Iris pigment epithelial cell (primary cell): ENCODE results near the gene VTCN1.
"Not testable (repeated sequence)": the region's sequence is repeated elsewhere in the genome, so short reads cannot be mapped to it uniquely, and the experiment has no call there.

Experiments
- DNase-seq: peaks from one replicate; pipeline ENCODE4 v3.0.0-alpha.2; 2011; ENCODE audit warnings: low read depth

VTCN1 gene

DNA sequence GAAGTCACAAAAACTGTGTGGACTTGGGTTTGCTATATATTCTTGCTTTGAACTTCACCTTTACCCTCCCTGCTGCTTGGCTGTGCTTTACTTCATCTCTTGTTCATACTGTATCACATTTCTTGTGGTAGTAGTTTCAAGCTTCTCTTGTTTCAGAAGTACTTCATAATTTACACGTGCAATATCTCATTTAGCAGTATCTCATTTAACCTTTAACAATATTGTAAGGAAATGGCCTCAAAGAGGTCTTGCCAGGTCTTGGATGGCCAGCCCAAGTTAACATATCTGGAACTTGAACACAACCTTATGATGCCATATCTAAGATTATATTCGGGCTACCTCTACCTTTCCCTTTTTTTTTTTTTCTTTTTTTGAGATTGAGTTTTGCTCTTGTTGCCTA lies 87.5 kb downstream of the VTCN1 start:
- DNase-seq = no peak

DNA sequence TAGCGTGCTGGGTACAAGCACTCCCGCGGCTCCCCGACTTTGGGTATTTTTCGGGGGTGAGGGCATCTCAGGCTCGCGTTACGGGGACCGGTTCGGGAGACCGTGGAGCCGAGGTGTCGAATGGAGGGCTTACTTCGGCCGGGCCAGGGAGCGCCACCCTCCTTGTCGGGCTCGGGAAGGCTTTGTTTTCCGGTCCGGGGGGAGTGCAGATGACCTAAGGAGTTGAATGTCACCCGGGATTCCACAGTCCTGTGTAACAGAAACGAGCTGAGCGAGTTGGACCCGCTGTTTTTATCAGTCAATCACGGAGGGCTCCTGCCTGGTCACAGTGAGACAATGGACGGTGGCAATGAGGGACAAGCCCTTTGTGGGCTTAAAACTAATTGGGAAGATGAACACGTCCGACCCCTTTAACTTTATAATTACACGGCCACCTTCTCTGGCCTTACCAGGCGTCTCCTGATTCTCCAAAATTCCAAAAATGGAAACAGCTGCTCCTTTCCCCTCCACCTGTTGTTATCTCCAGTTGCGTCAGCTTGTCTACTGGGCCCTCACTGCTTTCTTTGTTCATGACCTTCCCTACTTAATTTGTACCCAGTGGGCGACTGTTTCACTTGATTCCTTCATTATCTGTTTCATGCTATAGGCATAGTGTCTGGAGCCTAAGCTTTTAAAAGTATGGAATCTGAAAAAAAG lies 88.2 kb downstream of the VTCN1 start:
- no peak for DNase-seq

DNA sequence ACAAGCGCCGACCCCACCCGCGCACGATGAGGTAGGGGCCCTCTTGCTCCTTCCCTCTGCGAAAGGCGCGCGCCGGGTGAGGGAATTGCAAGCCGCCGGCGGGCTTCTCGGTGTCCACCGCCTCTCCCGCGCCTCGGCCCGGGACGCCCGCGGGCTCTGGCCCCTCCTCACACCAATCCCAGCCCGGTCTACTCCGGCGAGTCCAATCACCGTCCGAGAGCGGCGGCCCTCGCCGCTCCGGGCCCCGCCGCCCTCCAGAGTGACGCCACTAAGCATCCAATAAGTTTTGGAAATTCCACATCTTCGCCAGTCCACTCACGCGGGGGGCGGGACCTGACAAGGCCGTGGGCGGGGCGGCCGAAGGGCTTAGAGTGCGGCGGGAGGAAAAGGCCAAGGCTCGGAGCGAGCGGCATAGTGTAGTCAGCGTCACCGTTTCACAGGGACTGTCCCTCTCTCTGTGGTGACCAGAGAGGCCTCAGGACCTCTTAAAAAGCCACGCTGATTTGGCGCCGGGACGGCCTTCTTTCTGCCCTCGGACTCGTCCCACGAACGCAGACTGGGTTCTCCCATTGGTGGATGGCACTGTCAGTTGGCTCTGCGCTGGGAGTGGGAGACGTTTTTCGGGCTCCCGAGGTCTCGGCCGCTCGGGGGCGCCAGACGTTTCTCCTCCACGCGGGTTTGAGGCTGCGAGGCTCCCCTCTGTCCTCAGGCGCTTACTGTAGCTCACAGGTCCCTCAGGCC lies 89.0 kb downstream of the VTCN1 start, which contains the start of gene TRIM45:
Gene TRIM45, minus strand, starts transcription at position 161 of the 741 bp plus-strand sequence. CDS start 548 bp downstream, outside the sequence.
- peak; percentile 98 for DNase-seq

DNA sequence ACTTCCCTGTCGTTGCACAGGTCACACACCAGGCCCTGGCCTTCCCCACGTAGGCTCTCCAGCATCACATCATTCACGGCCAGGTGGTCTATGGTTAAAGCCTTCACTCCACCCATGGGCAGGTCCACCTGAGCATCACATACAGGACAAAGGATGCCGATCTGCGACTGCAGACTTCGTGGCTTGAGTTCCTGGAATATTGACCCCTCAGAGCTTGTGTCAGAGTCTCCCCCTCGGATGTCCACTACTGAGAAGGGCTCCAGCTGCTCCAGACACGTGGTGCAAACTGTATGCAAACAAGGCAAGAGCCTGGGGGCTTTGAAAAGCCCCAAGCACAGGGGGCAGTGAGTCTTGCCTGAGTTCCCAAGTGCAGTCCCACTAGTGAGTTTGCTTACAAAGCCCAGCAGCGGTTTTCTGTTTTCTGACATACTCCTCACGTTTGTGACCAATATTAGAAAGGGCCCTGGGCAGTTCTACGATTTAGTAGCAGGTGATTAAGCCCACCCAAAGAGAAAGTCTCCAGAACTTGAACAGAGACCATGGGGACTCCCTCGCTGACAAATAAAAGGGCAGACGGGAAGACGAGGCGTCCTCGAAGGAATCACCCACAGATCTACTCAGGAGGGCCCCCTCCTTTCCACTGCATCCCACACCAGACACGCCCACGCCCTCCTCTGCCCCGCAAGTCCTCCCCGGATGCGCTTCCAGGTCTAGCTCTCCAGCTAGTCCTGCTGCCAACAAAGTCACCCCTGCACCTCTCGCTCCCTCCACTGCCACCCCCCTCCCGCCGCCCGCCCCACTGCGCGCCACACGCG lies 89.7 kb downstream of the VTCN1 start:
- DNase-seq = peak; percentile 57

DNA sequence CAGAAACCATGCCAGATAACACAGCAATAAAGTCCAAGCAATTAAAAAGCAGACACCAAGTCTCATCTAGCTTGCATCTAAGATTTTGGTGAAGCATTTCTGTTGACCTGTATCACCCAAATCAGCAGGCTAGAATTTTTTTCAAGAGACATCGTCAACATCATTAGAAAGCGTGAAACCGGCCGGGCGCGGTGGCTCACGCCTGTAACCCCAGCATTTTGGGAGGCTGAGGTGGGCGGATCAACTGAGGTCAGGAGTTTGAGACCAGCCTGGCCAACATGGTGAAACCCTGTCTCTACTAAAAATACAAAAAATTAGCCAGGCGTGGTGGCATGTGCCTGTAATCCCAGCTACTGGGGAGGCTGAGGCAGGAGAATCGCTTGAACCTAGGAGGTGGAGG lies 91.6 kb downstream of the VTCN1 start:
- DNase-seq = not testable (repeated sequence)

DNA sequence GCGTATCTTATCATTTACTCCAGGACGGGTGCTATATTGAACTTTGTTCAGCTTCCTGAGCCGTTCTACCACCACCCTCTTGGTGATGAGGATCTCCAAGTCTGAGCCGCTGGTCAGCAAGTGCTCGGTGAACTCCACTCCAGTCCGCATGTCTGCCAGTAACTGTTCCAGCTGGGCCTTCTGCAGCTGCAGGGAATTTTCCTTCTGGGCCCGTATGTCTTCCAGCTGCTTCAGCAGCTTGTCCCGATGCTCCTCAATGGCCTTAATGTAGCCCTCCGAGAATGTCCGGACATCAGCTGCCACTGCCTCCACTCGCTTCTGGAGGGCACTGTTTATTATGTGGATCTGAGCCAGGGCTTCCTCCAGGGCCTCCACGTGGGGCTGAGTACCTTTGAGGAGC lies 92.6 kb downstream of the VTCN1 start:
- no peak for DNase-seq

- no peak for DNase-seq
Observed at GRCh38 chr1:117117697-117118096, 93.0 kb downstream of the VTCN1 start.

DNA sequence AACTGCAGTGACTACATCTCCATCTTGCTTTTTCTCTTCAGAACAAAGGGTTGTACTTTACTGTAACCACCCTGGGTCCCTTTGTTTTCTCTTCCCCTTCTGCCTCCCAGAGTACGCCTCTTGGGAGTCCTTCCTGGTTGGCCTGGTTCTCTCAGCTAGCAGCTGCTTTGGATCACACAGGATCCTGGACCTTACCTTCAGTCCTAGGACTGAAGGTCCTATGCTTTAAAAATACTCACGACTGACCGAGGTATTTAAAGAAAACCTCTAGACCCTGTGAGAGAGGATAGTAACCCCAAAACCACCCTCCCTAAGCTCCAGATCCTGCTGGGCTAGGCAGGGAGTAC lies 94.0 kb downstream of the VTCN1 start:
- no peak for DNase-seq

DNA sequence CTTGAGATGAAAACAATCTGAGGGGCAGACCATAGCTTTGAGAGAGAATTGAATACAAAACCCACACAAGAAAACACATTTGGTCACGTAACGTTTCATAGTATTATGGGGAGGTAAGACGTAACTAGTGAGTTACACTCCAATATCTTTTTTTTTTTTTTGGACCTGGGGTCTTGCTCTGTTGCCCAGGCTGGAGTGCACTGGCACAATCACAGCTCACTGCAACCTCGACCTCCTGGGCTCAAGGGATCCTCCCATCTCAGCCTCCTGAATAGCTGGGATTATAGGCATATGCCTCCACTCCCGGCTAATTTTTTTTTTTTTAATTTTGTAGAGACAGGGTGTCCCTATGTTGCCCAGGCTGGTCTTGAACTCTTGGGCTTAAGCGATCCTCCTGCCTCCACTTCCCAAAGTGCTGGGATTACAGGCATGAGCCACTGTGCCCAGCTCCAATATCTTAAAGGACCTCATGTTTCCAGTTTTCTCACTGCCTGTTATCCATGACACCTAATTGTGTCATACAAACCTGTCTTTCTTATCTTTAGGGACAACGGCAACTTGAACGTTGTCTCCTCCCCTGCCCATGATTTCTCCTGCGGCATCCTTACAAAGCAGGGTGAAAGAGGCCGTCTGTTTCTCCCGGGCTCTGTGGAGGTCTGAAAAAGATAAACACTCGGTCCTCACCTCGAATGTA lies 94.5 kb downstream of the VTCN1 start:
- DNase-seq = no peak

- no peak for DNase-seq
Observed at GRCh38 chr1:117114877-117115276, 95.8 kb downstream of the VTCN1 start.

- no peak for DNase-seq
Observed at GRCh38 chr1:117113199-117113598, 97.5 kb downstream of the VTCN1 start.

DNA sequence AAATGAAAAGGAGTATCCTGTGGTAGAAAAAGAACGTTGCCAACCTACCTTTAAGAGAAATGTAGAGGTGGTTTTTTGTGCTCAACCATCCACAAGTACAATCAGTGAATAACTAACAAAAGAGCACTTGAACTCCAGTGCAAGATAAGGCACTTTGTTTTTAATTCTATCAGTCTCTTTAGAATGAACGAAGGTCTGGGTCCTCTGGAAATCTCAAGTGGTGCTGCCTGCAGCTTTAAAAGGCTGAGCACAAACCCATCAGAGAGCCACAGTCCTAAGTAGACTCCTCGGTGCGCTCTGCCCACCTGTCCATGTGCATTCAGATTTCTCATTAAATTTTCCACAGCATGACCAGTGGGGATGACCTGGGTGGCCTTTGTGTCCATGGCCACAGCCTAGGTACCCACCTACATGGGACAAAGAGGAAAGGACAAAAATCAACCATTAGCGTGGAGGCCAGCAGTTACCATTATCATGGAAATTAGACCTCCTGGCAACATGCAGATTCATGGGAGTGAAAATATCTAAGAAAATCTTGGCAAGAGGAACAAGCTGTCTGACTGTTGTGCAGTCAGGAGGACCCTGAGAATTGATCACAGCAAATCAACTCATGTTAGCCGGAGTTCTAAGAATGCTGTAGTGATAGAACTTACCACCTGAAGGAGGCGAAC lies 98.5 kb downstream of the VTCN1 start:
- DNase-seq = no peak

GRCh38 chr1:117110774-117111173 lies 100.0 kb downstream of the VTCN1 start:
- DNase-seq = peak; percentile 76

GRCh38 chr1:117107364-117107763 lies 103.4 kb downstream of the VTCN1 start:
- no peak for DNase-seq

DNA sequence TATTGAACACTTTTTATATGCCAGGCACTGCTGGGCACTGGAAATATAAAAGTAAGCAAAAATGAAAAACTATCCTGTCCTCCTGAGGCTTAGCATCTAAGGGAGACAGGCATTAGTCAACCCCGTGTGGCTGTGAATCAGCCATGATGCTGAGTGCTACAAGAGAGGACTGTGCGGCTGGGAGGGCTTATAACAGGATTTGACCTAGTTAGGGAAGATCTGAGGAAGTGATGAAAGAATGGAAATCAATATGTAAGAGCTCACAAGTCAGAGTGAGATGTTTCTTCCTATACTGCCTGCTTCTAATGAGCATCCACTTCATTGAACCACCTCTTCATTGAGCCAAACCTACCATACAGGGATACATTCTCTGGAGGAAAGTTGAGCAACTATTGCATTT lies 104.2 kb downstream of the VTCN1 start:
- peak; percentile 68 for DNase-seq

DNA sequence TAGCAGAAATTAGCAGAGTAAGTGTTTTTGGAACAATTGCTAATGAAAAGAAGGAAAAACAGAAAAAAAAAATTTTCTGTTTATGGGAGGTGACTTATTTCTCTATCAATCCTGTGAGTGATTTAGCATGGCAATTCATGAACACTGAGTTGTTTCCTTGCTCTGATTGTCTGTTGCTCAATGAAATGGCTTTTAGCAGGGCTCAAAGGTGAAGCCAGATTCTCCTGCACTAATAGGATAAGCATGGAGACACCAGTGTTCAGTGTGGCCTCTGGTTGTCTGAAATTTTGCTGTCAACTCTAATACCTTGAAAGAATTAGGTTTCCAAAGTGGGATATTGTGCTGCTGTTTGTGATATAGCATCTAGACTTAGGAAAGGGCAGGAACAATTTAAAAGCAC lies 105.0 kb downstream of the VTCN1 start:
- no peak for DNase-seq

GRCh38 chr1:117104986-117105385 lies 105.7 kb downstream of the VTCN1 start:
- DNase-seq = no peak

DNA sequence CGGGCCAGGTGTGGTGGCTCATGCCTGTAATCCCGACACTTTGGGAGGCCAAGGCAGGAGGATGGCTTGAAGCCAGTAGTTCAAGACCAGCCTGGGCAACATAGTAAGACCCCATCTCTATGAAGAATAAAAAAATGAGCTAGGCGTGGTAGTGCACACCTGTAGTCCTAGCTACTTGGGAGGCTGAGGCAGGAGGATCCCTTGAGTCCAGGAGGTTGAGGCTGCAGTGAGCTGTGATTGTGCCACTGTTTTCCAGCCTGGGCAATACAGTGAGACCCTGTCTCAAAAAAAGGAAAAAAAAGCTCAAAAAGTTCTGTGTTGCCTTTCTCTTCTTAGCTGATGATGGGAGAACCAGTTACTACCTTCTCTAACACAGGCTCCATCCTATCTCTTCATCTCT lies 108.9 kb downstream of the VTCN1 start:
- DNase-seq = not testable (repeated sequence)

DNA sequence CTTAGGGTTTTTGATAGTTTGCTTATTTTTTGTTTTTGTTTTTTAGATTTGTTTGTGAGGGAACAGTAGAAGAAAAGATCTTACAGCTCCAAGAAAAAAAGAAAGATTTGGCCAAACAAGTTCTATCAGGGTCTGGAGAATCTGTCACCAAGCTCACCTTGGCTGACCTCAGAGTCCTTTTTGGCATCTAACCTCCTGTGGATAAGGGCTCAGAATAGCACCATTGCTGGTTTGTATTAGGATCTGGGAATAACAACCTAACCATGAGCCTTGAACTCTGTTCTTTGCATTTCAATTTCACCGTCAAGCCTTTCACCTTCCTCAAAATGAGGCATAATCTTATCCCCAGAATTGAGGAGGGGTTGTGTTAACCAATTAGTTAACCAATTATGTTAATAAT lies 109.4 kb downstream of the VTCN1 start:
- no peak for DNase-seq

DNA sequence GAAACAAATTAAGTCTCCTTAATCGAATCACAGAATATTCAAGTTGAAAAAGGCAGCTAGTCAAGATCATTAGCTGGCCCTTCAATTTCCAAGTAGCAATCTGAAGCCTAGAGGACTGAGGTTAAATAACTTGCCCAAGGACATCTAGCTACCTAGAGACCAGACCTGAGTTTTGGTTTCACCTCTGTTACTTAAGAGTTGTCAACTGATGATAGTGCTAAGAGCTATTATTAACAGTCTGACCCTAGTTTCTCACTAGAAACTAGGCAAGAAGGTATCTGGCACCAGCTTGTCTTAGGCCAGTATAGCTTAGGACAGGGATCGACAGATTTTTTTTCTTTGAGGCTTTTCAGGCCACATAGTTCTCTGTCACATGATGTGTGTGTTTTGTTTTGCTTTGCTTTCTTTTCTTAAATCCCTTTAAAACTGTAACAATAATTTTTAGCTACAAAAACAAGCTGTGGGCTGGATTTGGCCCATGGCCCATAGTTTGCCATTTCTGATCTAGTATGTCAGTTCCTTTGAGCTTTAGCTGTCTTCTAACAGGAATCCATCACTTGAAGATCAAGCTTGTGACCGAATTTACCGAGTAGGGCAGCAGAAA lies 112.3 kb downstream of the VTCN1 start:
- peak; percentile 76 for DNase-seq

DNA sequence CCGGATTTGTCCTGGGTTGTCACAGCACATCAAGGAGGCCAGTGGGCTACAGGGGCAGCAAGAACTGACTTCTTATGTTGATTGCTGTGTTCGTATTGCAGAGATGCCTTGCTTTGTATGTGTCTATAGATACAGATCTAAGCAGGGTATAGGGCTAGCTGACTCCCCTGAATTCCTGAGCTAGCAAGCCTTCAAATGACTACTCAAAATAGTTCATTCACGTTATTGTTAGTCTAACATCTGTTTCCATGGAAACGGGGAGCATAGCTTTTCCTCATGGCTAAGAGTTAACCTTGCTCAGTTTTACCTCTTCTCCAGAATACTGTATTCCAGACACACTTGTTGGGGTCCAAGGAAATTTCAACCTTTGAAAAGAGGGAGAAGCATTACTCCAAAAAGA lies 113.3 kb downstream of the VTCN1 start:
- DNase-seq = peak; percentile 75
